Right lobe of liver (tissue), 6 donors: ENCODE data around the gene KLHL30. TPM values are rescaled to one million over a fixed set of nuclear protein-coding genes. Genes with fewer than 3 reads are reported as not detected.
A peak's percentile ranks its signal among the peaks of the same experiment; 100 is the strongest.

ENCODE experiments used
- ATAC-seq, 4 donors: fragments of 200-7000 bp; cut with Tn5 transposase; one replicate each; pipeline ENCODE4 v1.9.1; 2020; ENCODE audit warnings: mild to moderate bottlenecking in 4 of 4, moderate library complexity in 4 of 4
- DNase-seq, 3 donors: peaks; one replicate each; pipeline ENCODE4 v3.0.0-alpha.2; 2020
- H3K27ac ChIP-seq, 3 donors: fragments of 200-600 bp; one replicate each; pipeline ENCODE4 v1.8.0; 2022
- H3K27me3 ChIP-seq, 2 donors: fragments of 200-600 bp; one replicate each; pipeline ENCODE4 v1.8.0; 2022
- H3K36me3 ChIP-seq, 4 donors: fragments of 200-600 bp; sonication (generic) in 1 of 4; one replicate each; pipeline versions ENCODE4 v1.5.1 to v1.8.0; 2017 to 2022; ENCODE audit warnings: control low read depth in 1 of 4
- H3K4me1 ChIP-seq, 4 donors: fragments of 200-600 bp; sonication (generic) in 1 of 4; one replicate each; pipeline versions ENCODE4 v1.5.1 to v1.8.0; 2017 to 2022; ENCODE audit warnings: control low read depth in 1 of 4
- H3K4me3 ChIP-seq, 3 donors: fragments of 200-600 bp; one replicate each; pipeline ENCODE4 v1.8.0; 2022
- H3K9me3 ChIP-seq, 4 donors: fragments of 200-600 bp; sonication (generic) in 1 of 4; one replicate each; pipeline versions ENCODE4 v1.5.1 to v1.8.0; 2017 to 2022; ENCODE audit warnings: control low read depth in 1 of 4
- POLR2A ChIP-seq: fragments of 450-650 bp; IDR thresholded peaks from one replicate; pipeline ENCODE4 v1.6.1; 2017; ENCODE audit warnings: antibody characterized with exemption, mild to moderate bottlenecking
- WGBS: methylation state at CpG from one replicate; pipeline ENCODE4 v1.1.6; 2018; ENCODE audit warnings: low coverage, low lambda C conversion rate; ENCODE audit not compliant: insufficient coverage; ENCODE audit errors: missing lambda C conversion rate; 5-methylcytosine and 5-hydroxymethylcytosine counted together
- intact Hi-C, 2 donors: fragments of 100-400 bp; cut with DNase I; formaldehyde crosslinking; loops; one replicate each; pipeline versions ENCODE4 v1.11.2 to v1.14.1; 2022
- total RNA-seq, 6 experiments: library from RNA; depleted of rRNA in 2 of 6; stranded (reverse); fragments of >200 nt in 2 of 6; fragmentation: NEBNext Ultra II Directional in 3 of 6; extraction: Animal tissue kit (Norgen Biotek cat#: 25700) in 3 of 6; gene quantifications; one replicate each; pipeline versions ENCODE4 v1.1.0 to v1.2.4, GENCODE V29; 2016 to 2023
- TF ChIP-seq, protein P1 (sequence below), 4 donors: fragments of 200-600 bp in 3 of 4; fragments of 450-650 bp in 1 of 4; IDR thresholded peaks; one replicate each; pipeline versions ENCODE4 v1.5.1 to v1.8.0; 2016 to 2022; ENCODE audit warnings: antibody characterized with exemption in 4 of 4, mild to moderate bottlenecking in 2 of 4
- donor health status: DM: no; HTN: yes; CAD: no.
- donor health status: DM: no; HTN: no; CAD: no.
- donor health status: DM: no; HTN: no; CAD: no.
- donor health status: DM: no; HTN: yes; CAD: no.
- donor health status: DM: no; HTN: yes; CAD: no.

Gene KLHL30
- total RNA-seq, 6 experiments from 2014 or later, result 0.04 to 0.19 (median 0.11) TPM; not detected in 2

DNA sequence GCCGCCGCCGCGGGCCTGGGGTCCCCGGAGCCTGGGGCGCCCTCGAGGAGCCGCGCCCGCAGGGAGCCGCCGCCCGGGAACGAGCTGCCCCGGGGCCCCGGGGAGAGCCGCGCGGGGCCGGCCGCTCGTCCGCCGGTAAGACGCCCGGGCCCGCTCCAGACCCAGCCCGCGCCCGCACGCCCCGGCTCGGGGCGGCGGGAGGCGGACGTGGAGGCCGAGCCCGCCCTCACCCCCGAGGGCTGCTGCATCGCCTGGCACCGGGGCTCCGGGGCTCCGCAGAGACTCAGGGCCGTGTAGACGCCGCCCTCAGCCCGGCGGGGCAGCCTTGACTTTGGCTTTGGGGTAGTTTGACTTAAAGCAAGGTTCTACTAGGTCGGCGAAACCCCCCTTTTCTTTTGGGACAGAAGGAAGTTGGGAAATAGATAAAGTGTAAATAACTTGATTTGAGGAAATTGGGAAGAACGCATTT, 20.6 kb downstream of the KLHL30 start:
- Histone ChIP-seq H3K4me3 (peak overlapping the region in 1 of 3 donors; percentile 24), H3K27me3 (no peaks in the 10 kb centered on the region), H3K36me3 (no peaks in the 10 kb centered on the region), H3K4me1 (no peaks in the 10 kb centered on the region), H3K9me3 (no peaks in the 10 kb centered on the region), H3K27ac (no peak overlapping the region)
- WGBS, result 6% methylated on average over 7 of the region's 52 CpGs
- ATAC-seq, result no peak
- intact Hi-C loops, result no loop called here
- TF ChIP-seq, protein P1, sequence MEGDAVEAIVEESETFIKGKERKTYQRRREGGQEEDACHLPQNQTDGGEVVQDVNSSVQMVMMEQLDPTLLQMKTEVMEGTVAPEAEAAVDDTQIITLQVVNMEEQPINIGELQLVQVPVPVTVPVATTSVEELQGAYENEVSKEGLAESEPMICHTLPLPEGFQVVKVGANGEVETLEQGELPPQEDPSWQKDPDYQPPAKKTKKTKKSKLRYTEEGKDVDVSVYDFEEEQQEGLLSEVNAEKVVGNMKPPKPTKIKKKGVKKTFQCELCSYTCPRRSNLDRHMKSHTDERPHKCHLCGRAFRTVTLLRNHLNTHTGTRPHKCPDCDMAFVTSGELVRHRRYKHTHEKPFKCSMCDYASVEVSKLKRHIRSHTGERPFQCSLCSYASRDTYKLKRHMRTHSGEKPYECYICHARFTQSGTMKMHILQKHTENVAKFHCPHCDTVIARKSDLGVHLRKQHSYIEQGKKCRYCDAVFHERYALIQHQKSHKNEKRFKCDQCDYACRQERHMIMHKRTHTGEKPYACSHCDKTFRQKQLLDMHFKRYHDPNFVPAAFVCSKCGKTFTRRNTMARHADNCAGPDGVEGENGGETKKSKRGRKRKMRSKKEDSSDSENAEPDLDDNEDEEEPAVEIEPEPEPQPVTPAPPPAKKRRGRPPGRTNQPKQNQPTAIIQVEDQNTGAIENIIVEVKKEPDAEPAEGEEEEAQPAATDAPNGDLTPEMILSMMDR (IDR thresholded peaks at IDR 0.05), result no peak
- TF ChIP-seq POLR2A, result no peak
- peak in 1 of 3 donors; percentile 22 for DNase-seq

DNA sequence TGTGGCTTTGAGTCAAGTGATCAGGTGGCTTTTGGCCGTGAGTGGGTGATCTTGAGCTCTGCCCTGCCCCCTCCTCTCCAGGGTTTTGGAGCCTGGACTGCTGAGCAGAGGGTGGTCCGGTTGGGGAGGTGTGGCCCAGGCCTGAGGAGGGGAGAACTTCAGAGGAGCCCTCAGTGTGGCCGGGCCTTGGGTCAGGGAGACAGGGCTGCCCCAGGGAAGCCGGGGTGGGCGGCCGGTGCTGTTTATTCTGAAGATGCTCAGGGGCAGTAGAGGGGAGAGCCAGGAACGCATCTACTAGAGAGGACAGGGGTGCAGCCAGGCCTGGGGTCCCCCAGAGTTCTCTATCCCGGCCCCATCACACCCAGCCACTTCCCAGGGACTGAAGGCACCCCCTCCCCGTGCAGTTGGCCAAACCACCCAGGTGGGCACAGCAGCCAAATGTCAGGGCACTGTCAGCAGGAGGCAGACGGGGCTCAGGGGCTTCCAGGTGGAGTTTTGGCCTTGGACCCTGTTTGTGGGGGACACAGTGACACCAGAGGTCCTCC, 21.3 kb downstream of the KLHL30 start:
- H3K9me3 ChIP-seq, result no peaks in the 10 kb centered on the region
- TF ChIP-seq POLR2A, result no peak
- TF ChIP-seq, protein P1 (IDR thresholded peaks at IDR 0.05), result no peak
- DNase-seq (peak in 1 of 3 donors; percentile 35), ATAC-seq (no peak)
- WGBS, result no CpG with 5 or more reads among the region's 10 CpGs
- H3K4me1 ChIP-seq, result no peaks in the 10 kb centered on the region
- no peak overlapping the region for H3K27ac ChIP-seq
- no peaks in the 10 kb centered on the region for H3K27me3 ChIP-seq
- no peak overlapping the region for H3K4me3 ChIP-seq
- intact Hi-C loops, result no loop called here
- H3K36me3 ChIP-seq, result no peaks in the 10 kb centered on the region

DNA sequence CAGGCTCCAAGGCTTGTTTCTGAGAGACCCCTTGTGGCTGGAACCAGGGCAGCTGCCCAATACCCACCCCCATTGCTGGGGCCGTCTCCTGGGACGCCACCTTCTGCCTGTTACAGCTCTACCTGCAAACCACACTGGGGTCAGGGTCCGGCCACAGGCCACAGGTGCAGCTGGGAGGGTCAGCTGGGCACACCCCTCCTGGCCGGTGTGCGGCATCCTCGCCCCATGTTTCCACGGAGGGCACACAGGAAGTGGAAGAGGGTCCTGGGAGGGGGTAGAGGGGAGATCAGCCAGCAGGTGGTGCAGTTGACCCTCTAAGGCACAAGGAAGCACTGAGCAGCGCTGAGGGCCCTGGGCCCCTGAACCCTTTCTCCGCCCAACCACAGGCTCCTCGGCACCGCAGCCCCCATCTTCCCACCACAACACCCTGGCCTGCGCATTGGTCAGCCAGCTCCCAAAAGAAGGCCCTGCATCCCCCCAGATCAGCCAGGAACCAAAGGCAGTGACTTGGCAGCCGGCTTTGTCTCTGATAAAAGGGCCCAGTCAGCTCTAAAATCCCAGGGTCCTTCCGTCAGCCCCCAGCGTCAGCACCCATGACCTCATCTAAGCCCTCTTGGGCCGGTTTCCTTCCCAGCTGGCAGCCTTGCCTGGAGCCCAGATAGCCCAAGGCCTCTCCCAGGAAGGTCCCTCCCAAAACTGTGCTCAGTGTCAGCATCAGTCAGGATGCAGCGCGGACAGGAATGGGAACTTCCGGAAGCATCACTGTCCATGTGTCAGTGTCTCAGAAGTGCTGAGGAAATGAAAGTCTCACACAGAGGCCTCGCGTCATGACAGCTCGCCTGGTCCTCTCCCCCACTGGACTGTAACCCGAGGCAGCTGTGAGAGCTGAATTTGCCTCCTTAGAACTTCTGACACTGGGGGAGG, 22.0 kb downstream of the KLHL30 start:
- no peaks in the 10 kb centered on the region for H3K4me1 ChIP-seq
- DNase-seq (peak in 1 of 3 donors; percentile 47), ATAC-seq (peak in 3 of 4 donors; percentile 17 to 30 (median 29))
- no peaks in the 10 kb centered on the region for H3K36me3 ChIP-seq
- 55% methylated on average over 4 of the region's 23 CpGs for WGBS
- intact Hi-C loops, result no loop called here
- no peaks in the 10 kb centered on the region for H3K9me3 ChIP-seq
- TF ChIP-seq POLR2A, result no peak
- TF ChIP-seq, protein P1 (IDR thresholded peaks at IDR 0.05), result peak in 1 of 4 donors; percentile 6
- no peak overlapping the region for H3K27ac ChIP-seq
- H3K4me3 ChIP-seq, result no peak overlapping the region
- H3K27me3 ChIP-seq, result no peaks in the 10 kb centered on the region

DNA sequence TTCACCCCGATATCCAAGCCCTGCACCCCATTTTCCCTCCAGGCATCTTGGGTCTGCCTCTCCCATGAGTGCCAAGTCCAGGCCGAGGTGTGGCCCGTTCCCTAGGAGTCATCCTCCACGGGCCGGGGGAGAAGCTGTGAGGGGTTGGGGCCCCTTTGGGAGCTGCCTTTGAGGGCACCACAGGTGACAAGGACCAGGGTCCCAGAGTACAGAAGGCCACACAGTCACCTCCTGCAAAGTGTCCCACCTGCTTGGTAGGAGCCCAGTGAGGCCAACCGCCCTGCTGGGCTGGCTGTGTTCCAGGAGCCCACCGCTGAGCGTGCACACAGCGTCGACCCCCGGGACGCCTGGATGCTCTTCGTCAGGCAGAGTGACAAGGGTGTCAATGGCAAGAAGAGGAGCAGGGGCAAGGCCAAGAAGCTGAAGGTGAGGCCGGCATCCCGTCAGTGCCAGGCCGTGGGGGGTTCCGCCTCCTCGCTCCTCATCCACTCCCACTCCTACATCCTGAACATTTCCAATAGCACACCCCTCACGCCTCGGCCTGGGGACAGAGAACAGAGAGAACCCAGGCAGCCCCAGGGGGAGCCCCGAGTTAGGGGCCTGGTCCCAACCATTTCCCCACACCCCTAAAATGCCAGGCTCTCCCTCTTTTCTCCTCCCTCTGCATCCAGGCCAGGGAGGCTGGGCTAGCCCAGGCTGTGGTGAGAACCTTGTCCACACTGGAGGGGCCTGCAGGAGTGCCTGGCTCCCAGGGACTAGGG, 23.0 kb downstream of the KLHL30 start:
- WGBS, result 96% methylated on average over 5 of the region's 21 CpGs
- Histone ChIP-seq H3K4me3 (no peak overlapping the region), H3K27ac (no peak overlapping the region), H3K9me3 (no peaks in the 10 kb centered on the region), H3K36me3 (no peaks in the 10 kb centered on the region), H3K4me1 (no peaks in the 10 kb centered on the region), H3K27me3 (no peaks in the 10 kb centered on the region)
- ATAC-seq (no peak), DNase-seq (no peak)
- no peak for TF ChIP-seq POLR2A
- TF ChIP-seq, protein P1 (IDR thresholded peaks at IDR 0.05), result no peak
- intact Hi-C loops, result no loop called here
